ENCODE data around the gene SIVA1.

DNA sequence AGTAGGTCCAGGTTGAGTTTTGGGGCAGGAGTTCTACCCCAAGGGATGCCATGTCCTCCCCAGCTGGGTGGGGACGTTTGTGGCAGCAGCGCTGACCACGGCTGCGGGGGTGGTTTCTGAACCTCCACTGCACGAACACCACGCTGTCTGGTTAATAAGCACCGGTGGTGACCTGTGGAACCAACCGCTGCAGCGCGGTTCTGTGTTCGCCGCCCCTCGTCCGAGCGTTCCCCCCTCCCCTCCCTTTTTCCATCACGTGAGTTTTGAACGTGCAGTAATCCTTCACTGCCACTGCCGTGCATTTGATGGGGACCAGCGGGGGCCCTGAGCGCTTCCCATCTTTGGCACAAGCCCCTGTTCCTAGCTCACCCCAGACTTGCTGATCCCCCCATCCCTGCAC is 35.3 kb upstream of the SIVA1 start:
- TF ChIP-seq, protein P1, sequence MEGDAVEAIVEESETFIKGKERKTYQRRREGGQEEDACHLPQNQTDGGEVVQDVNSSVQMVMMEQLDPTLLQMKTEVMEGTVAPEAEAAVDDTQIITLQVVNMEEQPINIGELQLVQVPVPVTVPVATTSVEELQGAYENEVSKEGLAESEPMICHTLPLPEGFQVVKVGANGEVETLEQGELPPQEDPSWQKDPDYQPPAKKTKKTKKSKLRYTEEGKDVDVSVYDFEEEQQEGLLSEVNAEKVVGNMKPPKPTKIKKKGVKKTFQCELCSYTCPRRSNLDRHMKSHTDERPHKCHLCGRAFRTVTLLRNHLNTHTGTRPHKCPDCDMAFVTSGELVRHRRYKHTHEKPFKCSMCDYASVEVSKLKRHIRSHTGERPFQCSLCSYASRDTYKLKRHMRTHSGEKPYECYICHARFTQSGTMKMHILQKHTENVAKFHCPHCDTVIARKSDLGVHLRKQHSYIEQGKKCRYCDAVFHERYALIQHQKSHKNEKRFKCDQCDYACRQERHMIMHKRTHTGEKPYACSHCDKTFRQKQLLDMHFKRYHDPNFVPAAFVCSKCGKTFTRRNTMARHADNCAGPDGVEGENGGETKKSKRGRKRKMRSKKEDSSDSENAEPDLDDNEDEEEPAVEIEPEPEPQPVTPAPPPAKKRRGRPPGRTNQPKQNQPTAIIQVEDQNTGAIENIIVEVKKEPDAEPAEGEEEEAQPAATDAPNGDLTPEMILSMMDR (tag by site-specific recombination; IDR thresholded peaks at IDR 0.05): no peak
- no peak for TF ChIP-seq ZBTB48 (tag by site-specific recombination; IDR thresholded peaks at IDR 0.05)
- no peak for TF ChIP-seq OSR2 (tag by site-specific recombination; IDR thresholded peaks at IDR 0.05)
- TF ChIP-seq ZNF423 (tag by site-specific recombination; IDR thresholded peaks at IDR 0.05): no peak
- no peak for TF ChIP-seq SETDB1 (IDR thresholded peaks at IDR 0.05; ENCODE audit: insufficient read length, low read length)
- TF ChIP-seq ZNF324 (tag by site-specific recombination; IDR thresholded peaks at IDR 0.05): no peak
- TF ChIP-seq ZNF701 (tag by site-specific recombination; IDR thresholded peaks at IDR 0.05): no peak
- no peak for TF ChIP-seq ZNF660 (tag by site-specific recombination; IDR thresholded peaks at IDR 0.05)
- TF ChIP-seq GLI4 (tag by site-specific recombination; IDR thresholded peaks at IDR 0.05): no peak
- no peak for TF ChIP-seq SP7 (tag by site-specific recombination; IDR thresholded peaks at IDR 0.05)
